Smooth muscle cell of the coronary artery (primary cell): Measurements from ENCODE around the gene PREB. TPM values are rescaled to one million over a fixed set of nuclear protein-coding genes. Genes with fewer than 3 reads are reported as not detected.

Experiments used
- total RNA-seq: library from RNA; depleted of rRNA; stranded (reverse); fragments of >200 nt; gene quantifications from 2 replicates; pipeline ENCODE4 v1.2.3, GENCODE V29; 2014; ENCODE audit warnings: low replicate concordance

PREB gene
- total RNA-seq, result 55.5 and 206 TPM in 2 replicates

DNA sequence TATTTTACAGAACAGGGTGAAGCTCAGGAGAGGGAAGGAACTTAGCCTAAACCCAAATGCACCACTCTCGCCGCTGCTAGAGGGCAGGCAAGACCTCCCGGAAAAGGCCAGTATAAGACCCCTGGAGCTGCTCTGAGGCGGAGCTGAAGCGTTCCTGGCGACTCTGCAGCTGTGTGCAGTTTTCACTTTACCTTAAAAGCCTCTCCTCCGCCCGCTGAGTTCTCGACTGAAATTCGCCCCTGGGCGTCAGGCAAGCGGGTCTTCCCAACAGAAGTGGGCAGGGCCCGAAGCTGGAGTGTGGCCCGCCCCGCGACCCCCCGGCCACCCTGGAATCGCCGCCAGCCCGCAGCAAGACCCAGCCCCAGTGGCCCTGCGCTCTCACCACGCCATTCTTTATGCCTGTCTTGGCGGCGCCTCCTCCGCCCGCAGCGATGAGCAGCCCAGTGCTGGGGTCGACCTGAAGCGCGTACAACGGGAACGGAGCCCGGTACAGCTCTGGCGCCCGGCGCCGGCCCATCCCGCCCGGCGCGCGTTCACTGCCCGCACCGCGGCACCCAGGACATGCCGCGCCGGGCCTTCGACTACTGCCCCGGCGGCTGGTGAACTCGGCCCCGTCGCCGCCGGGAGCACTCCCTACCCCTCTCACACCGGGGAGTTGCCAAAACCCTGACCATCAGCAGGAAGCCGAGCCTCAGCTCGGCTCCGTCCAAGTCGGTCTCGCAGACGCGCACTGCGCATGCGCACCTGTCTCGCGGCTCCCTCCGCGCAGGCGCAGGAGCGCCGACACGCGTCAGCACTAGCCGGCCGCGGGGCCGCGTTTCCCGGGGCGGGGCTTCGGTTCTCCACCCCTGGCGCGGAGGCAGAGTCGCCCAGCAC lies at the start of gene PREB:
PREB (minus strand) TSS at position 732 of the 876 bp plus-strand sequence; CDS start at position 517, 215 bp downstream.

GRCh38 chr2:27148801-27149439 lies 14.5 kb upstream of the PREB start, which contains the start of gene TCF23:
TCF23 (plus strand) TSS chr2:27149004; CDS start chr2:27149134, 130 bp downstream.

GRCh38 chr2:27139310-27139709 lies 4.9 kb upstream of the PREB start, which contains the start of gene PRR30:
PRR30 (minus strand) TSS chr2:27139410; CDS start chr2:27138329, 1,081 bp downstream.

DNA sequence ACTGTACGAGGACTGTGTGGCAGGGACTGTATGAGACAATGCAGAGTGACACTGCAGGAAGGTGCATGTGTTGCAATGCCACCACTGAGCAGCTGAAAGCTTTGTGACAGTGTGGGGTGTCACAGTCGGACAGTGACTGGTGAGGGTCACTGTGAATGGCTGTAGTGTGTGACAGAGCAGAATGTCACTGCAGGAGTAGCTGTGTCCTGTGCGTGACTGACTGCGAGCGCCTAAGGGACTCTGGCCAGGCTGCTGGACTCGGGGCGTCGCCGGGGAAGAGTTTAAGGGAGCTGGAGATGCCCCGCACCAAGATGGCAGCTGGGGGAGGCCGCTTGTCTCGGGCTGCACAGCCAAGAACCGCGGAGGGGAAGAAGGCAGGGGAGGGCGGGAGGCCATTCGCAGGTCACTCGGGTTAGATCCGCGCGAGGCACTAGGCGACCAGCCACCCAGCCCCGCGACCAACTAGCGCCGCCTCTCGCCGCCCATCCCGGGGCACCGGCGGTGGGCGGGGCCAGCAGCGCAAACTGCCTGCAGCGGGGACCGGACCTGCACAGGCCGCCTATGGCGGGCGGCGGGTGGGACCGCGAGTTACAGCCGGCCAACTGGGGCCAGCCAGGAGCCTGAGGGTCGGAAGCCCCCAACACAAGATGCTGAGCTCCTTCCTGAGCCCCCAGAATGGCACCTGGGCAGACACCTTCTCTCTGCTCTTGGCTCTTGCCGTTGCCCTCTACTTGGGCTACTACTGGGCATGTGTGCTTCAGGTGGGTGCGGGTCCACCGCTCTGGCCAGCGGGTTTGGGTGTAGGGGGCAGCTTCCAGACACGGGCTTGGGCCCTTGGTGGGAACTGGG lies 10.9 kb downstream of the PREB start, which contains the start of gene ABHD1:
ABHD1 (plus strand) TSS at position 514 of the 849 bp plus-strand sequence; CDS start at position 648, 134 bp downstream.

GRCh38 chr2:27118525-27119329 lies 15.7 kb downstream of the PREB start, which contains the start of gene CGREF1:
CGREF1 (minus strand) TSS chr2:27119128; CDS start chr2:27104366, 14,762 bp downstream.

DNA sequence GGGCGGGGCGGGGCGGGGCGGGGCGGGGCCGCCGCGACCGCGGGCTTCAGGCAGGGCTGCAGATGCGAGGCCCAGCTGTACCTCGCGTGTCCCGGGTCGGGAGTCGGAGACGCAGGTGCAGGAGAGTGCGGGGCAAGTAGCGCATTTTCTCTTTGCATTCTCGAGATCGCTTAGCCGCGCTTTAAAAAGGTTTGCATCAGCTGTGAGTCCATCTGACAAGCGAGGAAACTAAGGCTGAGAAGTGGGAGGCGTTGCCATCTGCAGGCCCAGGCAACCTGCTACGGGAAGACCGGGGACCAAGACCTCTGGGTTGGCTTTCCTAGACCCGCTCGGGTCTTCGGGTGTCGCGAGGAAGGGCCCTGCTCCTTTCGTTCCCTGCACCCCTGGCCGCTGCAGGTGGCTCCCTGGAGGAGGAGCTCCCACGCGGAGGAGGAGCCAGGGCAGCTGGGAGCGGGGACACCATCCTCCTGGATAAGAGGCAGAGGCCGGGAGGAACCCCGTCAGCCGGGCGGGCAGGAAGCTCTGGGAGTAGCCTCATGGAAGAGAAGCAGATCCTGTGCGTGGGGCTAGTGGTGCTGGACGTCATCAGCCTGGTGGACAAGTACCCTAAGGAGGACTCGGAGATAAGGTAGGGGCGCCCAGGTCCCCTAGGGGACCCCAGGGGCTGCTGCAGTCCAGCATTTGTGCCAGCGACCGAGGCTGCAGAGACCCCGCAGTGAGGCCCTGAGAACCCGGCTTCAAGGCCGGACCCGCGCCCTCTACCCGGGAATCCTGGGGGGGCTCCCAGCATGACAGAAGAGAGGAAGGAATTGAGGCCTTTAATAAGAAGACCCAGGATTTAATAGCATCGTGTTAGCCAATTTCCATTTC lies 47.5 kb downstream of the PREB start, which contains the start of gene KHK:
KHK (plus strand) TSS at position 49 of the 870 bp plus-strand sequence; CDS start at position 537, 488 bp downstream.

Other genes with a start within 250 kb of the PREB start
- 3.2 and 7.8 TPM in 2 replicates for gene MAPRE3, start 164.0 kb downstream of the PREB start, total RNA-seq
- 25.3 and 33.9 TPM in 2 replicates for gene TMEM214, start 101.7 kb downstream of the PREB start, total RNA-seq
- 14.3 and 25.0 TPM in 2 replicates for gene AGBL5, start 83.0 kb downstream of the PREB start, total RNA-seq
- gene OST4, start 63.0 kb downstream of the PREB start, total RNA-seq, result 710 and 956 TPM in 2 replicates
- 213 and 319 TPM in 2 replicates for gene EMILIN1, start 56.0 kb downstream of the PREB start, total RNA-seq
- 0.53 and 1.9 TPM in 2 replicates for gene KHK, start 47.9 kb downstream of the PREB start, total RNA-seq
- gene CGREF1, start 15.5 kb downstream of the PREB start, total RNA-seq, result 4.9 and 15.8 TPM in 2 replicates
- 0.08 TPM in 1 of 2 replicates, not detected in the other for gene ABHD1, start 10.8 kb downstream of the PREB start, total RNA-seq
- gene PRR30, start 4.8 kb upstream of the PREB start, total RNA-seq, result not detected in 2 replicates
- gene TCF23, start 14.4 kb upstream of the PREB start, total RNA-seq, result 0.82 TPM in 1 of 2 replicates, not detected in the other
- gene ATRAID, start 77.4 kb upstream of the PREB start, total RNA-seq, result 183 and 253 TPM in 2 replicates
- gene SLC5A6, start 77.6 kb upstream of the PREB start, total RNA-seq, result 8.3 and 17.7 TPM in 2 replicates
- gene CAD, start 82.7 kb upstream of the PREB start, total RNA-seq, result 26.1 and 35.8 TPM in 2 replicates
- 0.38 TPM in 1 of 2 replicates, not detected in the other for gene SLC30A3, start 128.4 kb upstream of the PREB start, total RNA-seq
- gene DNAJC5G, start 140.8 kb upstream of the PREB start, total RNA-seq, result not detected in 2 replicates
- gene TRIM54, start 147.8 kb upstream of the PREB start, total RNA-seq, result not detected in 2 replicates
- gene UCN, start 173.8 kb upstream of the PREB start, total RNA-seq, result 0.30 TPM in 1 of 2 replicates, not detected in the other
- 48.7 and 76.6 TPM in 2 replicates for gene MPV17, start 188.5 kb upstream of the PREB start, total RNA-seq
- 13.1 and 19.6 TPM in 2 replicates for gene GTF3C2, start 222.1 kb upstream of the PREB start, total RNA-seq
- gene EIF2B4, start 235.7 kb upstream of the PREB start, total RNA-seq, result 29.5 and 51.1 TPM in 2 replicates
- gene SNX17, start 236.0 kb upstream of the PREB start, total RNA-seq, result 100 and 134 TPM in 2 replicates
- gene ZNF513, start 246.1 kb upstream of the PREB start, total RNA-seq, result 5.4 and 7.9 TPM in 2 replicates